H1 (cell line): Measurements from ENCODE around the gene RFX3. TPM values are rescaled to one million over a fixed set of nuclear protein-coding genes. Genes with fewer than 3 reads are reported as not detected.

Experiments
- CTCF ChIA-PET: fragments of 300-600 bp; sonication (Branson Sonifier 250); formaldehyde crosslinking; loops from one replicate; lab custom pipeline; 2021; ENCODE audit not compliant: partially characterized antibody; lab: Charles Lee
- POLR2A ChIA-PET: fragments of 300-600 bp; sonication (Branson Sonifier 250); formaldehyde crosslinking; loops from one replicate; lab custom pipeline; 2021; ENCODE audit warnings: inconsistent platforms; ENCODE audit not compliant: partially characterized antibody; lab: Charles Lee
- DNase-seq, 2 experiments: peaks; one replicate each; pipeline versions ENCODE4 v3.0.0 to v3.0.0-alpha.2; 2010 to 2022; ENCODE audit warnings: low spot score in 2 of 2, low read depth in 1 of 2, mixed read lengths in 1 of 2
- FAIRE-seq: peaks from 2 replicates; lab custom pipeline; 2011; peaks lifted over from hg19 to GRCh38; lab: Jason Lieb, UNC
- H2AFZ ChIP-seq: 2 replicates; pipeline ENCODE4 v1.8.1; 2012; ENCODE audit warnings: low read length, inconsistent platforms
- H2AK5ac ChIP-seq: 2 replicates; pipeline ENCODE4 v1.6.1; 2013; ENCODE audit warnings: low read depth, low read length
- H2BK120ac ChIP-seq: replicated peaks from 2 replicates; pipeline ENCODE3; 2013; ENCODE audit warnings: low read depth, low read length, inconsistent platforms
- H2BK12ac ChIP-seq: 2 replicates; pipeline ENCODE4 v1.6.1; 2013; ENCODE audit warnings: low read depth, low read length
- H2BK15ac ChIP-seq: 2 replicates; pipeline ENCODE4 v1.6.1; 2013; ENCODE audit warnings: low read length
- H2BK20ac ChIP-seq: 2 replicates; pipeline ENCODE4 v1.6.1; 2013; ENCODE audit warnings: low read length
- H2BK5ac ChIP-seq: 2 replicates; pipeline ENCODE4 v1.6.1; 2013; ENCODE audit warnings: low read depth, low read length
- H3K14ac ChIP-seq: 2 replicates; pipeline ENCODE4 v1.6.1; 2013; ENCODE audit warnings: inconsistent platforms; ENCODE audit not compliant: insufficient read length
- H3K18ac ChIP-seq: 2 replicates; pipeline ENCODE4 v1.6.1; 2013; ENCODE audit warnings: low read length; ENCODE audit errors: extremely low read depth
- H3K23ac ChIP-seq: 2 replicates; pipeline ENCODE4 v1.6.1; 2013; ENCODE audit warnings: inconsistent platforms; ENCODE audit not compliant: insufficient read length
- H3K23me2 ChIP-seq: 2 replicates; pipeline ENCODE4 v1.6.1; 2013; ENCODE audit warnings: low read depth, low read length
- H3K27ac ChIP-seq: 2 replicates; pipeline ENCODE4 v1.6.1; 2011; ENCODE audit warnings: low read depth, low read length, inconsistent platforms
- H3K27me3 ChIP-seq, 4 experiments: replicated peaks in 1 of 4; 1 replicate in 1 of 4; 2 replicates in 3 of 4; pipeline versions ENCODE4 v1.6.1 to v1.8.1; 2011 to 2013; ENCODE audit warnings: low read length in 3 of 4, mild to moderate bottlenecking in 3 of 4, inconsistent platforms in 2 of 4, mixed read lengths in 2 of 4, moderate library complexity in 1 of 4; ENCODE audit not compliant: control insufficient read depth in 3 of 4, insufficient read depth in 3 of 4; ENCODE audit errors: extremely low read depth in 1 of 4
- H3K36me3 ChIP-seq, 4 experiments: 2 replicates each; pipeline versions ENCODE4 v1.6.1 to v1.8.1; 2011 to 2013; ENCODE audit warnings: mild to moderate bottlenecking in 4 of 4, low read length in 3 of 4, moderate library complexity in 2 of 4, control low read depth in 1 of 4, inconsistent platforms in 1 of 4; ENCODE audit not compliant: insufficient read depth in 4 of 4, control insufficient read depth in 2 of 4
- H3K4ac ChIP-seq: replicated peaks from 2 replicates; pipeline ENCODE3; 2013; ENCODE audit warnings: low read length, low read depth, mixed read lengths, inconsistent platforms; ENCODE audit not compliant: insufficient read length
- H3K4me1 ChIP-seq, 4 experiments: replicated peaks in 1 of 4; 1 replicate in 1 of 4; 2 replicates in 3 of 4; pipeline versions ENCODE4 v1.6.1 to v1.8.1; 2011 to 2013; ENCODE audit warnings: low read length in 3 of 4, inconsistent platforms in 2 of 4, mixed read lengths in 1 of 4; ENCODE audit not compliant: insufficient read depth in 4 of 4, control insufficient read depth in 3 of 4
- H3K4me2 ChIP-seq, 2 experiments: 2 replicates each; pipeline versions ENCODE4 v1.6.1 to v1.8.1; 2011 to 2013; ENCODE audit warnings: low read depth in 2 of 2, low read length in 2 of 2, control low read depth in 1 of 2, inconsistent platforms in 1 of 2, mild to moderate bottlenecking in 1 of 2; ENCODE audit not compliant: insufficient read depth in 1 of 2
- H3K4me3 ChIP-seq, 4 experiments: fragments of 200-600, 300-600 bp in 1 of 4; sonication (generic), shearing (Covaris generic), sonication (Bioruptor Twin) in 1 of 4; 2 replicates each; pipeline versions ENCODE4 v1.5.1 to v1.8.1; 2011 to 2016; ENCODE audit warnings: low read length in 4 of 4, low read depth in 3 of 4, control low read depth in 2 of 4, inconsistent platforms in 2 of 4, mild to moderate bottlenecking in 2 of 4, mixed read lengths in 1 of 4, moderate library complexity in 1 of 4; ENCODE audit not compliant: insufficient read depth in 2 of 4; ENCODE audit errors: extremely low read depth in 1 of 4
- H3K56ac ChIP-seq: replicated peaks from 2 replicates; pipeline ENCODE3; 2013; ENCODE audit warnings: low read depth, mild to moderate bottlenecking, mixed read lengths, low read length, inconsistent platforms; ENCODE audit not compliant: insufficient read length
- H3K79me1 ChIP-seq: 2 replicates; pipeline ENCODE4 v1.6.1; 2013; ENCODE audit warnings: low read depth, low read length, control low read depth
- H3K79me2 ChIP-seq, 2 experiments: 2 replicates each; pipeline versions ENCODE4 v1.6.1 to v1.8.1; 2012 to 2013; ENCODE audit warnings: low read length in 2 of 2, mild to moderate bottlenecking in 2 of 2, inconsistent platforms in 1 of 2; ENCODE audit not compliant: insufficient read depth in 2 of 2, control insufficient read depth in 1 of 2
- H3K9ac ChIP-seq, 4 experiments: replicated peaks in 1 of 4; 1 replicate in 1 of 4; 2 replicates in 3 of 4; pipeline versions ENCODE4 v1.6.1 to v1.8.1; 2011 to 2013; ENCODE audit warnings: low read depth in 3 of 4, low read length in 3 of 4, control low read depth in 2 of 4, mild to moderate bottlenecking in 2 of 4, moderate library complexity in 2 of 4, inconsistent platforms in 1 of 4; ENCODE audit errors: extremely low read depth in 1 of 4
- H3K9me3 ChIP-seq, 2 experiments: 2 replicates each; pipeline versions ENCODE4 v1.6.1 to v1.8.1; 2012 to 2013; ENCODE audit warnings: mild to moderate bottlenecking in 2 of 2, moderate library complexity in 2 of 2, control low read depth in 1 of 2, inconsistent platforms in 1 of 2, low read depth in 1 of 2, low read length in 1 of 2, mixed read lengths in 1 of 2; ENCODE audit not compliant: insufficient read depth in 2 of 2
- H4K20me1 ChIP-seq, 2 experiments: replicated peaks in 1 of 2; 2 replicates each; pipeline versions ENCODE3 to v1.8.1; 2011 to 2013; ENCODE audit warnings: inconsistent platforms in 2 of 2, low read length in 2 of 2, mild to moderate bottlenecking in 1 of 2; ENCODE audit not compliant: insufficient read depth in 2 of 2, control insufficient read depth in 1 of 2
- H4K5ac ChIP-seq: 2 replicates; pipeline ENCODE4 v1.6.1; 2013; ENCODE audit warnings: low read length, low read depth, mixed read lengths, inconsistent platforms; ENCODE audit not compliant: insufficient read length
- H4K8ac ChIP-seq: 2 replicates; pipeline ENCODE4 v1.8.0; 2013; ENCODE audit warnings: mild to moderate bottlenecking, moderate library complexity, low read length, inconsistent platforms; ENCODE audit not compliant: insufficient read depth; ENCODE audit errors: extremely low read depth
- H4K91ac ChIP-seq: replicated peaks from 2 replicates; pipeline ENCODE3; 2013; ENCODE audit warnings: low read length, mixed read lengths, inconsistent platforms; ENCODE audit not compliant: insufficient read length
- BRCA1 ChIP-seq: IDR thresholded peaks from 2 replicates; pipeline ENCODE4 v1.6.1; 2012; ENCODE audit warnings: low read depth, low read length, improper control_type of control experiment
- CBX5 ChIP-seq: fragments of 300-800, 300-1000 bp; sonication (generic); IDR thresholded peaks from 2 replicates; pipeline ENCODE4 v1.7.1; 2016; ENCODE audit warnings: antibody characterized with exemption, low read length, low read depth
- CREB1 ChIP-seq: IDR thresholded peaks from 2 replicates; pipeline ENCODE4 v1.6.1; 2012; ENCODE audit warnings: inconsistent platforms
- EGR1 ChIP-seq: IDR thresholded peaks from 2 replicates; pipeline ENCODE4 v1.6.1; 2011; ENCODE audit warnings: low read depth, low read length, borderline replicate concordance
- NANOG ChIP-seq: IDR thresholded peaks from 2 replicates; pipeline ENCODE4 v1.6.1; 2011; ENCODE audit warnings: low read length, low read depth, mild to moderate bottlenecking, inconsistent platforms; ENCODE audit not compliant: insufficient read depth, poor library complexity, severe bottlenecking
- PHF8 ChIP-seq: fragments of 200-600 bp; sonication (generic); conservative IDR thresholded peaks from 2 replicates; pipeline ENCODE4 v1.7.1; 2012; ENCODE audit warnings: low read depth, mild to moderate bottlenecking, inconsistent platforms, low read length, moderate library complexity
- POLR2A ChIP-seq, 2 experiments: IDR thresholded peaks; 1 replicate in 1 of 2; 2 replicates in 1 of 2; pipeline ENCODE4 v1.6.1; 2011; ENCODE audit warnings: low read depth in 2 of 2, low read length in 2 of 2, mild to moderate bottlenecking in 2 of 2; ENCODE audit errors: control extremely low read depth in 1 of 2
- SIRT6 ChIP-seq: IDR thresholded peaks from one replicate; pipeline ENCODE4 v1.7.1; 2012; ENCODE audit warnings: low read length, inconsistent platforms
- SIX5 ChIP-seq: IDR thresholded peaks from 2 replicates; pipeline ENCODE4 v1.6.1; 2011; ENCODE audit warnings: mild to moderate bottlenecking, low read depth, low read length
- SP1 ChIP-seq: IDR thresholded peaks from 2 replicates; pipeline ENCODE4 v1.6.1; 2011; ENCODE audit warnings: low read depth, low read length
- SRF ChIP-seq: IDR thresholded peaks from 2 replicates; pipeline ENCODE4 v1.6.1; 2011; ENCODE audit warnings: mild to moderate bottlenecking, low read depth, low read length, moderate library complexity
- SUZ12 ChIP-seq: fragments of 200-600 bp; sonication (generic); IDR thresholded peaks from 2 replicates; pipeline ENCODE4 v1.6.1; 2012; ENCODE audit warnings: mild to moderate bottlenecking, inconsistent platforms, low read length, moderate library complexity, mixed read lengths
- WGBS, 2 experiments: shearing (Covaris generic) in 1 of 2; methylation state at CpG; one replicate each; pipeline versions ENCODE4 v1.1.6 to v1.1.7; 2013 to 2015; ENCODE audit warnings: low lambda C conversion rate in 2 of 2, mixed read lengths in 2 of 2, inconsistent platforms in 1 of 2, low coverage in 1 of 2, missing lambda C conversion rate in 1 of 2; ENCODE audit not compliant: insufficient replicate concordance in 2 of 2, insufficient coverage in 1 of 2, insufficient read length in 1 of 2; ENCODE audit errors: extremely low coverage in 1 of 2, missing lambda C conversion rate in 1 of 2; 5-methylcytosine and 5-hydroxymethylcytosine counted together
- polyA plus RNA-seq, 7 experiments: library from polyadenylated mRNA; depleted of rRNA in 3 of 7; stranded (reverse) in 5 of 7; unstranded in 2 of 7; fragments of >200 nt in 5 of 7; fragments of 200-250 nt in 2 of 7; gene quantifications; 1 replicate in 5 of 7; 2 replicates in 1 of 7; 4 replicates in 1 of 7; pipeline versions ENCODE4 v1.2.1 to v1.2.3, GENCODE V29; 2011 to 2013; ENCODE audit warnings: missing spikeins in 2 of 7, mixed read lengths in 2 of 7
- total RNA-seq: library from RNA; stranded (reverse); fragmentation: NEBNext Ultra II Directional; extraction: Animal tissue kit (Norgen Biotek cat#: 25700); gene quantifications from 2 replicates; pipeline ENCODE4 v1.2.1, GENCODE V29; 2021

Gene RFX3
- total and polyA plus RNA-seq, 2 of the 8 experiments (the other 6 are each of a cell fraction or from before 2014, with no cell fraction given): 4.9 to 22.6 TPM

DNA sequence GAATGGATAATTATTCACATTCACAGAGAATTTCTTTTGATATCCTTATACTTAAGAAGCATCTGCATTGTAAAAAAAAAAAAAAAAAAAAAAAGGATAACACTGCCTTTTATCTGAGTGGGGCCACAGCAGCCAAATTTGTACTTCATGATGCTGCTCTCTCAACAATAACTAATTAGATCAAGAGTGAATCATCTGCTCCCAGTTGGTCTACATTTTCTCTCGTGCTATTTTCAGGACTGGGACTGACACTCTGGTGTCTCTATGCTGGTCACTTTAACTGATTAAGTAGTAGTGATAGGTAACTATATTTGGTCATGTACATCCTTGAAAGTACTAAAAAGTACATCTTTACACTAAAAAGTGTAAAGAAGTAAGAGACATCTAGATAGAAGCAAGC lies 90.1 kb downstream of the RFX3 start:
- 84% methylated on average over 1 of the region's 1 CpG; no CpG with 5 or more reads in 1 of the 2 experiments for whole genome bisulfite sequencing, 2 experiments
- no peak overlapping the region for H2AFZ ChIP-seq
- H3K9ac ChIP-seq: no peak overlapping the region
- H3K9me3 ChIP-seq: no peaks in the 10 kb centered on the region
- H3K23ac ChIP-seq: no peak overlapping the region
- H3K56ac ChIP-seq: no peak overlapping the region
- DNase-seq: no peak
- no peak overlapping the region for H3K4me2 ChIP-seq
- H3K4ac ChIP-seq: no peak overlapping the region
- no peak overlapping the region for H2BK5ac ChIP-seq
- no peaks in the 10 kb centered on the region for H3K36me3 ChIP-seq
- H4K5ac ChIP-seq: no peak overlapping the region
- no peak overlapping the region for H3K14ac ChIP-seq
- no peak overlapping the region for H3K4me3 ChIP-seq
- no peak overlapping the region for H2AK5ac ChIP-seq
- H3K18ac ChIP-seq: no peak overlapping the region
- TF ChIP-seq SP1 (no peak), SIX5 (no peak), SRF (no peak), CREB1 (no peak), NANOG (no peak), BRCA1 (no peak), SIRT6 (no peak), POLR2A (IDR thresholded peaks at IDR 0.05; ENCODE audit: control extremely low read depth in 1 of 2, low read depth in 2 of 2, low read length in 2 of 2) (no peak), CBX5 (no peak), EGR1 (no peak), SUZ12 (no peak), PHF8 (no peak)
- no peak overlapping the region for H3K27ac ChIP-seq
- no peak overlapping the region for H2BK20ac ChIP-seq
- no peak overlapping the region for H2BK15ac ChIP-seq
- no peaks in the 10 kb centered on the region; a peak in 1 of 4 replicates for H3K79me2 ChIP-seq
- no peaks in the 10 kb centered on the region for H4K20me1 ChIP-seq
- ChIA-PET CTCF (no interaction called here), POLR2A (no interaction called here)
- no peaks in the 10 kb centered on the region for H3K27me3 ChIP-seq
- no peaks in the 10 kb centered on the region for H3K4me1 ChIP-seq
- no peaks in the 10 kb centered on the region for H3K23me2 ChIP-seq
- H4K8ac ChIP-seq: no peak overlapping the region
- no peak overlapping the region for H4K91ac ChIP-seq
- H2BK120ac ChIP-seq: no peak overlapping the region
- no peak overlapping the region for H2BK12ac ChIP-seq
- H3K79me1 ChIP-seq: no peaks in the 10 kb centered on the region
- no peak for FAIRE-seq
